HepG2 (cell line): ENCODE results near the gene RHD. TPM values are rescaled to one million over a fixed set of nuclear protein-coding genes. Genes with fewer than 3 reads are reported as not detected.
A peak's percentile ranks its signal among the peaks of the same experiment; 100 is the strongest.

Source experiments
- EZH2 ChIP-seq: conservative IDR thresholded peaks from 2 replicates; pipeline ENCODE4 v1.6.1; 2012; ENCODE audit warnings: mild to moderate bottlenecking, low read depth, low read length, moderate library complexity
- FOXM1 ChIP-seq: sonication (generic); formaldehyde crosslinking; IDR thresholded peaks from 2 replicates; pipeline ENCODE4 v1.5.0; 2020; ENCODE audit warnings: missing genetic modification reagents
- NFKBIZ ChIP-seq: IDR thresholded peaks from 2 replicates; pipeline ENCODE4 v1.6.1; 2018; ENCODE audit warnings: missing genetic modification reagents, missing compliant biosample characterization
- SNAPC2 ChIP-seq: sonication (generic); formaldehyde crosslinking; IDR thresholded peaks from 2 replicates; pipeline ENCODE4 v1.8.1; 2022; ENCODE audit warnings: mild to moderate bottlenecking, missing genetic modification reagents
- STAT5B ChIP-seq: sonication (generic); formaldehyde crosslinking; IDR thresholded peaks from 2 replicates; pipeline ENCODE4 v1.4.0; 2020; ENCODE audit warnings: missing genetic modification reagents
- THYN1 ChIP-seq: sonication (generic); formaldehyde crosslinking; IDR thresholded peaks from 2 replicates; pipeline ENCODE4 v1.8.1; 2023; ENCODE audit warnings: low read depth, mild to moderate bottlenecking, moderate library complexity, missing genetic modification reagents, borderline replicate concordance
- ZFP90 ChIP-seq: sonication (generic); formaldehyde crosslinking; IDR thresholded peaks from 2 replicates; pipeline ENCODE4 v1.8.0; 2022; ENCODE audit warnings: missing genetic modification reagents, mild to moderate bottlenecking, inconsistent platforms, borderline replicate concordance
- ZNF256 ChIP-seq: sonication (generic); formaldehyde crosslinking; conservative IDR thresholded peaks from 2 replicates; pipeline ENCODE4 v1.4.0; 2020; ENCODE audit warnings: missing genetic modification reagents
- ZNF333 ChIP-seq: sonication (generic); formaldehyde crosslinking; IDR thresholded peaks from 2 replicates; pipeline ENCODE4 v1.4.0; 2020; ENCODE audit warnings: mild to moderate bottlenecking, missing genetic modification reagents, borderline replicate concordance
- ZNF431 ChIP-seq: sonication (generic); formaldehyde crosslinking; IDR thresholded peaks from 2 replicates; pipeline ENCODE4 v1.9.0; 2022; ENCODE audit warnings: missing genetic modification reagents, low read depth, mild to moderate bottlenecking, borderline replicate concordance
- ZNF564 ChIP-seq: sonication (generic); formaldehyde crosslinking; IDR thresholded peaks from 2 replicates; pipeline ENCODE4 v1.8.1; 2023; ENCODE audit warnings: mild to moderate bottlenecking, missing genetic modification reagents
- ZNF589 ChIP-seq: sonication (generic); formaldehyde crosslinking; conservative IDR thresholded peaks from 2 replicates; pipeline ENCODE4 v1.8.0; 2022; ENCODE audit warnings: mild to moderate bottlenecking, moderate library complexity, missing genetic modification reagents
- ZNF788 ChIP-seq: sonication (generic); formaldehyde crosslinking; IDR thresholded peaks from 2 replicates; pipeline ENCODE4 v1.5.0; 2020; ENCODE audit warnings: mild to moderate bottlenecking, missing genetic modification reagents, borderline replicate concordance
- ZNF850 ChIP-seq: sonication (generic); formaldehyde crosslinking; conservative IDR thresholded peaks from 2 replicates; pipeline ENCODE4 v1.9.0; 2021; ENCODE audit warnings: mild to moderate bottlenecking, missing genetic modification reagents
- polyA plus RNA-seq, 8 experiments: library from polyadenylated mRNA; depleted of rRNA in 3 of 8; stranded (reverse) in 7 of 8; unstranded in 1 of 8; fragments of >200 nt; fragmentation: Illumina TruSeq in 4 of 8; extraction: Trizol in 4 of 8; gene quantifications; 2 replicates each; pipeline versions ENCODE4 v1.2.1 to v1.2.3, GENCODE V29; 2011 to 2016; ENCODE audit warnings: low read depth in 4 of 8, missing spikeins in 1 of 8, mixed read lengths in 1 of 8; ENCODE audit not compliant: insufficient read depth in 1 of 8
- total RNA-seq, 5 experiments: library from RNA; depleted of rRNA; stranded (reverse); fragments of >200 nt; fragmentation: Illumina TruSeq; extraction: Trizol; gene quantifications; 2 replicates each; pipeline ENCODE4 v1.2.3, GENCODE V29; 2016; ENCODE audit warnings: low read depth in 1 of 5
- TF ChIP-seq, protein P1 (sequence below): sonication (generic); formaldehyde crosslinking; conservative IDR thresholded peaks from 2 replicates; pipeline ENCODE4 v1.4.0; 2020; ENCODE audit warnings: mild to moderate bottlenecking, missing genetic modification reagents, moderate library complexity
- TF ChIP-seq, protein P2 (sequence below): sonication (generic); formaldehyde crosslinking; IDR thresholded peaks from 2 replicates; pipeline ENCODE4 v1.9.0; 2021; ENCODE audit warnings: missing genetic modification reagents, mild to moderate bottlenecking, borderline replicate concordance
- TF ChIP-seq, protein P3 (sequence below): sonication (generic); formaldehyde crosslinking; IDR thresholded peaks from 2 replicates; pipeline ENCODE4 v1.5.0; 2020; ENCODE audit warnings: missing genetic modification reagents
- TF ChIP-seq, protein P4 (sequence below): sonication (generic); formaldehyde crosslinking; IDR thresholded peaks from 2 replicates; pipeline ENCODE4; 2020; ENCODE audit warnings: missing genetic modification reagents, mild to moderate bottlenecking, borderline replicate concordance

RHD gene
- total and polyA plus RNA-seq, 2 of the 13 experiments (the other 11 are each of a cell fraction or from before 2014, with no cell fraction given), result not detected

DNA sequence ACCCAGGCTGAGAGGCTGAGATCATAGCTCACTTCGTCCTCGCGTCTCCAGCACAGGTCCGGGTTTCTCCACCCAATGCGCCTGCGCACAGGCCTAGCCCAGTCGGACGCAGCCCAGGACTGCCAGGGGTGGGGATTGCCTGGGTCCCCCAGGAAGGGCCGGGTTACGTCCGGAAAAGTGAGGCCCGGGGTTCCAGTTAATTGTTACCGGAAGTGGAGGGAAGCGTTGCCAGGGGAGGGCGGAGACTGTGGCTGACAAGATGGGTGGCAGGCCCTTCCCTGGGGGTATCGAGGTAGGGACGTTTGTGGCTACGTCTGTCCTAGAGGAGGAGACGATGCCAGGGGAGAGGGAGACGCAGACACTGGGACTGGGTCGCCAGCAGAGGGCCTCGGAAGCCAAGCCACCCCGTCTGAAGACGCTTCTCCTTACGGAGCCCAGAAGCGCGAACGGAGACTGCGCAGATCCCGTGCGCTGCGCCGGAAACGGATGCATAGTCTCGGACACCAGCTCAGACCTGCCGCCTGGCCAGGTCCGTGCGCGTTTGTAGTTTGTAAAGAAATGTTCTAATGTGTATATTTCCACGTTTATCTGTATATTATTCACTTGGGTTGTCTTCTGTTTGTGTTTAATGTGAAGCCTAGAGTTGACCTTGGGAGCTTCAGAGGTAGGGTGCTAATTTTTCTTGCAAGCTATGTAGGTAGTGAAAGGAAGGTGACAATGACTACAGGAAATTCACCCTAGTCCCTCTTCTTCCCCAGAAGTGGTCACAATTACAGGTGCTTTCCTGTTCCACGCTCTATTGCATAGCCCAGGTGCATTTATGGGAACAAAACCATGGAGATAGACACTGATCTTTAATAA is 32.4 kb upstream of the RHD start (continued):
- TF ChIP-seq ZNF589 (CRISPR knock-in tag) (no peak), NFKBIZ (CRISPR knock-in tag) (peak; percentile 78; the same call in 1 of the 2 replicates), STAT5B (CRISPR knock-in tag) (no peak), ZNF333 (CRISPR knock-in tag) (no peak), ZNF256 (CRISPR knock-in tag) (0 out of 2 replicates have a peak, but pooled peaks have one; percentile 54), EZH2 (no peak), FOXM1 (CRISPR knock-in tag) (no peak), SNAPC2 (CRISPR knock-in tag) (no peak), THYN1 (CRISPR knock-in tag) (no peak), ZNF564 (no peak), ZFP90 (0 out of 2 replicates have a peak, but pooled peaks have one; percentile 60), ZNF431 (0 out of 2 replicates have a peak, but pooled peaks have one; percentile 65), ZNF850 (no peak), ZNF788 (CRISPR knock-in tag) (peak; percentile 72; the same call in 1 of the 2 replicates)
- TF ChIP-seq, protein P1, sequence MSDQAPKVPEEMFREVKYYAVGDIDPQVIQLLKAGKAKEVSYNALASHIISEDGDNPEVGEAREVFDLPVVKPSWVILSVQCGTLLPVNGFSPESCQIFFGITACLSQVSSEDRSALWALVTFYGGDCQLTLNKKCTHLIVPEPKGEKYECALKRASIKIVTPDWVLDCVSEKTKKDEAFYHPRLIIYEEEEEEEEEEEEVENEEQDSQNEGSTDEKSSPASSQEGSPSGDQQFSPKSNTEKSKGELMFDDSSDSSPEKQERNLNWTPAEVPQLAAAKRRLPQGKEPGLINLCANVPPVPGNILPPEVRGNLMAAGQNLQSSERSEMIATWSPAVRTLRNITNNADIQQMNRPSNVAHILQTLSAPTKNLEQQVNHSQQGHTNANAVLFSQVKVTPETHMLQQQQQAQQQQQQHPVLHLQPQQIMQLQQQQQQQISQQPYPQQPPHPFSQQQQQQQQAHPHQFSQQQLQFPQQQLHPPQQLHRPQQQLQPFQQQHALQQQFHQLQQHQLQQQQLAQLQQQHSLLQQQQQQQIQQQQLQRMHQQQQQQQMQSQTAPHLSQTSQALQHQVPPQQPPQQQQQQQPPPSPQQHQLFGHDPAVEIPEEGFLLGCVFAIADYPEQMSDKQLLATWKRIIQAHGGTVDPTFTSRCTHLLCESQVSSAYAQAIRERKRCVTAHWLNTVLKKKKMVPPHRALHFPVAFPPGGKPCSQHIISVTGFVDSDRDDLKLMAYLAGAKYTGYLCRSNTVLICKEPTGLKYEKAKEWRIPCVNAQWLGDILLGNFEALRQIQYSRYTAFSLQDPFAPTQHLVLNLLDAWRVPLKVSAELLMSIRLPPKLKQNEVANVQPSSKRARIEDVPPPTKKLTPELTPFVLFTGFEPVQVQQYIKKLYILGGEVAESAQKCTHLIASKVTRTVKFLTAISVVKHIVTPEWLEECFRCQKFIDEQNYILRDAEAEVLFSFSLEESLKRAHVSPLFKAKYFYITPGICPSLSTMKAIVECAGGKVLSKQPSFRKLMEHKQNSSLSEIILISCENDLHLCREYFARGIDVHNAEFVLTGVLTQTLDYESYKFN (CRISPR knock-in tag), result peak; percentile 29; the same call in 1 of the 2 replicates
- TF ChIP-seq, protein P2, sequence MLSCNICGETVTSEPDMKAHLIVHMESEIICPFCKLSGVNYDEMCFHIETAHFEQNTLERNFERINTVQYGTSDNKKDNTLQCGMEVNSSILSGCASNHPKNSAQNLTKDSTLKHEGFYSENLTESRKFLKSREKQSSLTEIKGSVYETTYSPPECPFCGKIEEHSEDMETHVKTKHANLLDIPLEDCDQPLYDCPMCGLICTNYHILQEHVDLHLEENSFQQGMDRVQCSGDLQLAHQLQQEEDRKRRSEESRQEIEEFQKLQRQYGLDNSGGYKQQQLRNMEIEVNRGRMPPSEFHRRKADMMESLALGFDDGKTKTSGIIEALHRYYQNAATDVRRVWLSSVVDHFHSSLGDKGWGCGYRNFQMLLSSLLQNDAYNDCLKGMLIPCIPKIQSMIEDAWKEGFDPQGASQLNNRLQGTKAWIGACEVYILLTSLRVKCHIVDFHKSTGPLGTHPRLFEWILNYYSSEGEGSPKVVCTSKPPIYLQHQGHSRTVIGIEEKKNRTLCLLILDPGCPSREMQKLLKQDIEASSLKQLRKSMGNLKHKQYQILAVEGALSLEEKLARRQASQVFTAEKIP (CRISPR knock-in tag), result no peak
- TF ChIP-seq, protein P3, sequence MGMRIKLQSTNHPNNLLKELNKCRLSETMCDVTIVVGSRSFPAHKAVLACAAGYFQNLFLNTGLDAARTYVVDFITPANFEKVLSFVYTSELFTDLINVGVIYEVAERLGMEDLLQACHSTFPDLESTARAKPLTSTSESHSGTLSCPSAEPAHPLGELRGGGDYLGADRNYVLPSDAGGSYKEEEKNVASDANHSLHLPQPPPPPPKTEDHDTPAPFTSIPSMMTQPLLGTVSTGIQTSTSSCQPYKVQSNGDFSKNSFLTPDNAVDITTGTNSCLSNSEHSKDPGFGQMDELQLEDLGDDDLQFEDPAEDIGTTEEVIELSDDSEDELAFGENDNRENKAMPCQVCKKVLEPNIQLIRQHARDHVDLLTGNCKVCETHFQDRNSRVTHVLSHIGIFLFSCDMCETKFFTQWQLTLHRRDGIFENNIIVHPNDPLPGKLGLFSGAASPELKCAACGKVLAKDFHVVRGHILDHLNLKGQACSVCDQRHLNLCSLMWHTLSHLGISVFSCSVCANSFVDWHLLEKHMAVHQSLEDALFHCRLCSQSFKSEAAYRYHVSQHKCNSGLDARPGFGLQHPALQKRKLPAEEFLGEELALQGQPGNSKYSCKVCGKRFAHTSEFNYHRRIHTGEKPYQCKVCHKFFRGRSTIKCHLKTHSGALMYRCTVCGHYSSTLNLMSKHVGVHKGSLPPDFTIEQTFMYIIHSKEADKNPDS (CRISPR knock-in tag), result no peak
- TF ChIP-seq, protein P4, sequence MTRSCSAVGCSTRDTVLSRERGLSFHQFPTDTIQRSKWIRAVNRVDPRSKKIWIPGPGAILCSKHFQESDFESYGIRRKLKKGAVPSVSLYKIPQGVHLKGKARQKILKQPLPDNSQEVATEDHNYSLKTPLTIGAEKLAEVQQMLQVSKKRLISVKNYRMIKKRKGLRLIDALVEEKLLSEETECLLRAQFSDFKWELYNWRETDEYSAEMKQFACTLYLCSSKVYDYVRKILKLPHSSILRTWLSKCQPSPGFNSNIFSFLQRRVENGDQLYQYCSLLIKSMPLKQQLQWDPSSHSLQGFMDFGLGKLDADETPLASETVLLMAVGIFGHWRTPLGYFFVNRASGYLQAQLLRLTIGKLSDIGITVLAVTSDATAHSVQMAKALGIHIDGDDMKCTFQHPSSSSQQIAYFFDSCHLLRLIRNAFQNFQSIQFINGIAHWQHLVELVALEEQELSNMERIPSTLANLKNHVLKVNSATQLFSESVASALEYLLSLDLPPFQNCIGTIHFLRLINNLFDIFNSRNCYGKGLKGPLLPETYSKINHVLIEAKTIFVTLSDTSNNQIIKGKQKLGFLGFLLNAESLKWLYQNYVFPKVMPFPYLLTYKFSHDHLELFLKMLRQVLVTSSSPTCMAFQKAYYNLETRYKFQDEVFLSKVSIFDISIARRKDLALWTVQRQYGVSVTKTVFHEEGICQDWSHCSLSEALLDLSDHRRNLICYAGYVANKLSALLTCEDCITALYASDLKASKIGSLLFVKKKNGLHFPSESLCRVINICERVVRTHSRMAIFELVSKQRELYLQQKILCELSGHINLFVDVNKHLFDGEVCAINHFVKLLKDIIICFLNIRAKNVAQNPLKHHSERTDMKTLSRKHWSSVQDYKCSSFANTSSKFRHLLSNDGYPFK (CRISPR knock-in tag), result peak; percentile 93; the same call in 1 of the 2 replicates
